Measurements from ENCODE around the gene EML1.

DNA sequence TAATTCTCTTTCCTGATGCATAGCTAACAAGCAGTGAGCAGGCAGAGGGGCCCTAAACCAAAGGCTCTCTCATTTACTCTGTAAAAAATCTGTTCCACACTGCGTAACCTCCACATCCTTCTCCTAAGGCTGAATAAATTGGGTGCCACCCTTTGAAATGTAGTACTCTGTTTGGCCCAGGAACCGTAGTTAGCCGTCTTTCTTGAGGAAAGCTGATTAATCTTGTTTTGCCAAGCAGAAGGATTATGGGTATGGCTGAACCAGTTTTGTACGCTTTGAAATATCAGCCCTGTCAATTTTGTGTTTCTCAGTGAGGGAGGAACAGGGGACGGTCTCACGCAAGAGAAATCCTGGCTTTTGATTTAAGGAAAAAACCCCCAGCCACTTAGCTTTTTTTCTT, 19.7 kb downstream of the EML1 start:
- TF ChIP-seq, protein P1, sequence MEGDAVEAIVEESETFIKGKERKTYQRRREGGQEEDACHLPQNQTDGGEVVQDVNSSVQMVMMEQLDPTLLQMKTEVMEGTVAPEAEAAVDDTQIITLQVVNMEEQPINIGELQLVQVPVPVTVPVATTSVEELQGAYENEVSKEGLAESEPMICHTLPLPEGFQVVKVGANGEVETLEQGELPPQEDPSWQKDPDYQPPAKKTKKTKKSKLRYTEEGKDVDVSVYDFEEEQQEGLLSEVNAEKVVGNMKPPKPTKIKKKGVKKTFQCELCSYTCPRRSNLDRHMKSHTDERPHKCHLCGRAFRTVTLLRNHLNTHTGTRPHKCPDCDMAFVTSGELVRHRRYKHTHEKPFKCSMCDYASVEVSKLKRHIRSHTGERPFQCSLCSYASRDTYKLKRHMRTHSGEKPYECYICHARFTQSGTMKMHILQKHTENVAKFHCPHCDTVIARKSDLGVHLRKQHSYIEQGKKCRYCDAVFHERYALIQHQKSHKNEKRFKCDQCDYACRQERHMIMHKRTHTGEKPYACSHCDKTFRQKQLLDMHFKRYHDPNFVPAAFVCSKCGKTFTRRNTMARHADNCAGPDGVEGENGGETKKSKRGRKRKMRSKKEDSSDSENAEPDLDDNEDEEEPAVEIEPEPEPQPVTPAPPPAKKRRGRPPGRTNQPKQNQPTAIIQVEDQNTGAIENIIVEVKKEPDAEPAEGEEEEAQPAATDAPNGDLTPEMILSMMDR (IDR thresholded peaks at IDR 0.05) = no peak
- TF ChIP-seq EZH2phosphoT487 (IDR thresholded peaks at IDR 0.05) = no peak

All from neural progenitor cell (in vitro differentiated cells).